ENCODE measurements around the gene DUOX1. TPM values are rescaled to one million over a fixed set of nuclear protein-coding genes. Genes with fewer than 3 reads are reported as not detected.

The DUOX1 gene
- total RNA-seq, 1 experiment from 2014 or later: not detected

DNA sequence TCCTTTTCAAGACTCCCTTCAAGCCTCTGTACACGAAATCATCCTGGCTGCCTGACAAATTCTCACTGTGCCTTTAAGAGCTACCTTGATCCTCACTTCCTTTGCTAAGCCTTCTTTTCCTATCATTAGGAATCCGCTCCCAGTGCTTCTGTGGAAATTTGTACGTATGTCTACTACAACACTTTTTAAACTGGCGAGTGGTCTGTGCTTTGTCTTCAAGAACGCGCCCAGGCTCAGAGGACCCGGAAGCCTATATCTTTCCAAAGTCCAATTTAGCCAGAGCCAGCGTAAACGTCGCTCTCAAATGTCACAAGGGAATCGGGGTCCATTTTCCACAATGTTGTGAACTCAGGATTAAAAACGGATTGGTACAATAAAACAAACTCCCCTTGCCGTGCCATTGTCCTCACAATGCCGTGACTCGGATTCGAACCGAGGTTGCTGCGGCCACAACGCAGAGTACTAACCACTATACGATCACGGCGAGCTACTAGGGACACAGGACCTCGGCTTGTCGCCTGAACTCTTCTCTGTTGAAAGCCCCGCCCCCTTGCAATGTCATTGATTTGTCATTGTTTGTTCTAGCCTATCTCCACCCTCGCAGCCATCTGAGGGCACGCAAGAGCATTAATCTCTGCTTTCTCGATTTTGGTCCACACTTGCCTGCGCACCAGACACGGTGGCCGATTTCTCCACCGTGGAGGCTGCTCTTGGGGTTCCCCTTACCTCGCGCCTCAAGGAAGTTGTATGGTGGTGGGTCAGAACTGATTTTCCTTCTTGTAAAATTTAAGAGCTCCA, 70.4 kb downstream of the DUOX1 start:
- H3K9me2 ChIP-seq (ENCODE audit: insufficient read depth): no peaks in the 10 kb centered on the region
- TSS peak; percentile 99 for BruUV-seq (replicated peaks)
- no peaks in the 10 kb centered on the region for H3K4me1 ChIP-seq (replicated peaks; ENCODE audit: insufficient read depth)
- TF ChIP-seq, protein P1, sequence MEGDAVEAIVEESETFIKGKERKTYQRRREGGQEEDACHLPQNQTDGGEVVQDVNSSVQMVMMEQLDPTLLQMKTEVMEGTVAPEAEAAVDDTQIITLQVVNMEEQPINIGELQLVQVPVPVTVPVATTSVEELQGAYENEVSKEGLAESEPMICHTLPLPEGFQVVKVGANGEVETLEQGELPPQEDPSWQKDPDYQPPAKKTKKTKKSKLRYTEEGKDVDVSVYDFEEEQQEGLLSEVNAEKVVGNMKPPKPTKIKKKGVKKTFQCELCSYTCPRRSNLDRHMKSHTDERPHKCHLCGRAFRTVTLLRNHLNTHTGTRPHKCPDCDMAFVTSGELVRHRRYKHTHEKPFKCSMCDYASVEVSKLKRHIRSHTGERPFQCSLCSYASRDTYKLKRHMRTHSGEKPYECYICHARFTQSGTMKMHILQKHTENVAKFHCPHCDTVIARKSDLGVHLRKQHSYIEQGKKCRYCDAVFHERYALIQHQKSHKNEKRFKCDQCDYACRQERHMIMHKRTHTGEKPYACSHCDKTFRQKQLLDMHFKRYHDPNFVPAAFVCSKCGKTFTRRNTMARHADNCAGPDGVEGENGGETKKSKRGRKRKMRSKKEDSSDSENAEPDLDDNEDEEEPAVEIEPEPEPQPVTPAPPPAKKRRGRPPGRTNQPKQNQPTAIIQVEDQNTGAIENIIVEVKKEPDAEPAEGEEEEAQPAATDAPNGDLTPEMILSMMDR (conservative IDR thresholded peaks at IDR 0.05): no peak
- no peak for TF ChIP-seq EZH2 (IDR thresholded peaks at IDR 0.05; ENCODE audit: low read depth)
- H3K4me2 ChIP-seq: peak overlapping the region; percentile 97
- no peaks in the 10 kb centered on the region for H4K20me1 ChIP-seq (ENCODE audit: insufficient read depth)
- ChIA-PET CTCF (interaction anchor here (0.6 to 0.9 kb wide), 3 partner anchors 82 to 202 kb away, joined by 3 to 4 read pairs (median 3); a partner anchor contains a TSS), POLR2A (ENCODE audit: unreplicated experiment) (interaction anchor here (0.7 to 0.8 kb wide), 2 partner anchors 79 to 202 kb away, joined by 3 to 12 read pairs; a partner anchor contains a TSS)
- peak; percentile 81 to 95 for DNase-seq
- H3K79me2 ChIP-seq (ENCODE audit: low read depth): no peaks in the 10 kb centered on the region
- no peaks in the 10 kb centered on the region for H3K27me3 ChIP-seq (ENCODE audit: insufficient read depth, low read depth)
- H3F3A ChIP-seq (ENCODE audit: insufficient read depth, low read depth): peaks cover 19% of the 10 kb centered on the region
- H3K36me3 ChIP-seq (ENCODE audit: low read depth): no peaks in the 10 kb centered on the region
- intact Hi-C loops (cut with micrococcal nuclease; ENCODE audit: unreplicated experiment): loop anchor here (1.0 to 2.0 kb wide), 2 partner anchors 79 to 257 kb away; no protein-coding TSS in a partner anchor
- no peaks in the 10 kb centered on the region for H3K9me3 ChIP-seq (ENCODE audit: insufficient read depth, low read depth)
- H2AFZ ChIP-seq: peak overlapping the region; percentile 89
- peak overlapping the region; percentile 80 for H3K4me3 ChIP-seq
- peak overlapping the region; percentile 86 for H3K27ac ChIP-seq

- peak overlapping the region; percentile 89 for H2AFZ ChIP-seq
- peak overlapping the region; percentile 97 for H3K4me2 ChIP-seq
- H3K79me2 ChIP-seq (ENCODE audit: low read depth): no peaks in the 10 kb centered on the region
- ChIA-PET CTCF (interaction anchor here (0.6 to 0.9 kb wide), 4 partner anchors 26 to 224 kb away, joined by 3 to 4 read pairs (median 3); no protein-coding TSS in a partner anchor), POLR2A (ENCODE audit: unreplicated experiment) (interaction anchor here (0.6 to 0.7 kb wide), 2 partner anchors 78 to 122 kb away, joined by 3 to 4 read pairs; no protein-coding TSS in a partner anchor)
- H4K20me1 ChIP-seq (ENCODE audit: insufficient read depth): no peaks in the 10 kb centered on the region
- H3K27ac ChIP-seq: peak overlapping the region; percentile 86
- TF ChIP-seq, protein P1 (conservative IDR thresholded peaks at IDR 0.05): no peak
- no peak for TF ChIP-seq EZH2 (IDR thresholded peaks at IDR 0.05; ENCODE audit: low read depth)
- intact Hi-C loops (cut with micrococcal nuclease; ENCODE audit: unreplicated experiment): loop anchor here (1.0 to 2.0 kb wide), 2 partner anchors 78 to 256 kb away; no protein-coding TSS in a partner anchor
- H3K4me3 ChIP-seq: peak overlapping the region; percentile 80
- H3K9me2 ChIP-seq (ENCODE audit: insufficient read depth): no peaks in the 10 kb centered on the region
- no peaks in the 10 kb centered on the region for H3K4me1 ChIP-seq (replicated peaks; ENCODE audit: insufficient read depth)
- H3K9me3 ChIP-seq (ENCODE audit: insufficient read depth, low read depth): no peaks in the 10 kb centered on the region
- H3K27me3 ChIP-seq (ENCODE audit: insufficient read depth, low read depth): no peaks in the 10 kb centered on the region
- TSS peak; percentile 94 for BruUV-seq (replicated peaks)
- H3K36me3 ChIP-seq (ENCODE audit: low read depth): no peaks in the 10 kb centered on the region
- peak; percentile 51 to 86 for DNase-seq
- H3F3A ChIP-seq (ENCODE audit: insufficient read depth, low read depth): peaks cover 19% of the 10 kb centered on the region
These were observed 71.2 kb downstream of the DUOX1 start for GRCh38 chr15:45200799-45201556.

DNA sequence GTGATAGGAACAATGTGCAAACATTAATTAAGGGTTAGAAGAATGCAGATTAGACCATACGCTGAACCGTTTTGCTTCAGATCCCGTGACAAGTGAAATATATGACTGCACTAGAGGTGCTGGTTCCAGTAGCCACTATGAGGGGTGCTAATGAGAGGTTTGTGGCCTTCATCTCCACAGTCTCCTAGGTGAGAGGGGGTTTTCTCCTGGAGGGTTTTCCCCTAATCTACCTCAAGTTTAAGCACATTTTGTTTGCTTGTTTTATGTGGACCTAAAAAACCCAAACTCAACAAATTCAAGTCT, 71.7 kb downstream of the DUOX1 start:
- CTCF ChIA-PET: interaction anchor here (0.6 to 0.8 kb wide), 3 partner anchors 20 to 224 kb away, joined by 3 to 6 read pairs (median 3); no protein-coding TSS in a partner anchor

More for the DNA sequence above, 71.7 kb downstream of the DUOX1 start:
- Histone ChIP-seq H3K9me3 (ENCODE audit: insufficient read depth, low read depth) (no peaks in the 10 kb centered on the region), H3K27me3 (ENCODE audit: insufficient read depth, low read depth) (no peaks in the 10 kb centered on the region), H3K4me3 (peak overlapping the region; percentile 80; the same call in 1 of the 2 replicates), H3K4me2 (peak overlapping the region; percentile 97), H3K9me2 (ENCODE audit: insufficient read depth) (no peaks in the 10 kb centered on the region), H3K79me2 (ENCODE audit: low read depth) (no peaks in the 10 kb centered on the region), H3K36me3 (ENCODE audit: low read depth) (no peaks in the 10 kb centered on the region), H3K4me1 (replicated peaks; ENCODE audit: insufficient read depth) (no peaks in the 10 kb centered on the region), H2AFZ (no peak overlapping the region), H3K27ac (no peak overlapping the region), H3F3A (ENCODE audit: insufficient read depth, low read depth) (peaks cover 19% of the 10 kb centered on the region), H4K20me1 (ENCODE audit: insufficient read depth) (no peaks in the 10 kb centered on the region)
- BruUV-seq (replicated peaks): no TSS peak
- no peak for DNase-seq
- TF ChIP-seq, protein P1 (conservative IDR thresholded peaks at IDR 0.05): no peak
- no peak for TF ChIP-seq EZH2 (IDR thresholded peaks at IDR 0.05; ENCODE audit: low read depth)
- POLR2A ChIA-PET (ENCODE audit: unreplicated experiment): interaction anchor here (0.6 kb wide), 1 partner anchor 78 kb away, joined by 4 read pairs; no protein-coding TSS in a partner anchor
- intact Hi-C loops (cut with micrococcal nuclease; ENCODE audit: unreplicated experiment): loop anchor here (2.0 kb wide), 1 partner anchor 255 kb away; no protein-coding TSS in a partner anchor

All from PC-9 (cell line).